Fibroblast of lung (primary cell): ENCODE measurements around the gene RAB8B. TPM values are rescaled to one million over a fixed set of nuclear protein-coding genes. Genes with fewer than 3 reads are reported as not detected.

ENCODE experiments used
- DNase-seq, 2 donors: peaks; one replicate each; pipeline versions ENCODE4 v3.0.0 to v3.0.0-alpha.2; 2010; ENCODE audit warnings: low read depth in 2 of 2
- H2AFZ ChIP-seq: 2 replicates; pipeline ENCODE4 v1.5.1; 2012; ENCODE audit warnings: low read length, control low read depth, inconsistent platforms
- H3K27ac ChIP-seq: 2 replicates; pipeline ENCODE4 v1.5.1; 2011; ENCODE audit warnings: low read length, control low read depth; ENCODE audit not compliant: insufficient read depth
- H3K27me3 ChIP-seq: 2 replicates; pipeline ENCODE4 v1.5.1; 2011; ENCODE audit warnings: mild to moderate bottlenecking, low read length; ENCODE audit not compliant: control insufficient read depth, insufficient read depth
- H3K36me3 ChIP-seq: 2 replicates; pipeline ENCODE4 v1.5.1; 2011; ENCODE audit warnings: low read length; ENCODE audit not compliant: control insufficient read depth, insufficient read depth
- H3K4me1 ChIP-seq: 2 replicates; pipeline ENCODE4 v1.5.1; 2011; ENCODE audit warnings: low read length; ENCODE audit not compliant: control insufficient read depth, insufficient read depth; ENCODE audit errors: extremely low read depth
- H3K4me2 ChIP-seq: 2 replicates; pipeline ENCODE4 v1.5.1; 2011; ENCODE audit warnings: low read length, control low read depth; ENCODE audit not compliant: insufficient read depth; ENCODE audit errors: extremely low read depth
- H3K4me3 ChIP-seq, 4 experiments: fragments of 200-600 bp in 1 of 4; sonication (generic) in 1 of 4; replicated peaks in 1 of 4; 2 replicates each; pipeline ENCODE4 v1.5.1; 2011 to 2016; ENCODE audit warnings: low read length in 4 of 4, low read depth in 3 of 4, mild to moderate bottlenecking in 3 of 4, control low read depth in 2 of 4, inconsistent platforms in 1 of 4, mixed read lengths in 1 of 4; ENCODE audit not compliant: insufficient read depth in 1 of 4; ENCODE audit errors: control extremely low read depth in 1 of 4
- H3K79me2 ChIP-seq: 2 replicates; pipeline ENCODE4 v1.5.1; 2012; ENCODE audit warnings: mild to moderate bottlenecking, low read length, inconsistent platforms; ENCODE audit not compliant: control insufficient read depth, insufficient read depth
- H3K9ac ChIP-seq: 2 replicates; pipeline ENCODE4 v1.5.1; 2011; ENCODE audit warnings: mild to moderate bottlenecking, low read length, control low read depth; ENCODE audit not compliant: insufficient read depth
- H3K9me3 ChIP-seq: 2 replicates; pipeline ENCODE4 v1.5.1; 2012; ENCODE audit warnings: low read depth, low read length; ENCODE audit not compliant: control insufficient read depth, insufficient read depth
- H4K20me1 ChIP-seq: 2 replicates; pipeline ENCODE4 v1.5.1; 2011; ENCODE audit warnings: low read length; ENCODE audit not compliant: control insufficient read depth, insufficient read depth; ENCODE audit errors: extremely low read depth
- EZH2 ChIP-seq: IDR thresholded peaks from 2 replicates; pipeline ENCODE4 v1.5.1; 2012; ENCODE audit warnings: low read length, control low read depth, mild to moderate bottlenecking; ENCODE audit errors: missing control alignments
- polyA plus RNA-seq, 2 donors: library from polyadenylated mRNA; depleted of rRNA in 1 of 2; stranded (reverse) in 1 of 2; unstranded in 1 of 2; fragments of >200 nt; gene quantifications; 2 replicates each; pipeline ENCODE4 v1.2.1, GENCODE V29; 2011 to 2012; ENCODE audit warnings: missing spikeins in 1 of 2
- total RNA-seq: library from RNA; depleted of rRNA; stranded (reverse); fragments of >200 nt; gene quantifications from 2 replicates; pipeline ENCODE4 v1.2.1, GENCODE V29; 2014
- TF ChIP-seq, protein P1 (sequence below), 2 donors: IDR thresholded peaks in 1 of 2; conservative IDR thresholded peaks in 1 of 2; 1 replicate in 1 of 2; 2 replicates in 1 of 2; pipeline ENCODE4 v1.5.1; 2011 to 2012; ENCODE audit warnings: low read length in 2 of 2, control low read depth in 1 of 2, inconsistent platforms in 1 of 2, low read depth in 1 of 2, mild to moderate bottlenecking in 1 of 2

RAB8B gene
- total and polyA plus RNA-seq, 2 donors (not counting 1 experiment from before 2014, with no cell fraction given) = 107 to 111 TPM

DNA sequence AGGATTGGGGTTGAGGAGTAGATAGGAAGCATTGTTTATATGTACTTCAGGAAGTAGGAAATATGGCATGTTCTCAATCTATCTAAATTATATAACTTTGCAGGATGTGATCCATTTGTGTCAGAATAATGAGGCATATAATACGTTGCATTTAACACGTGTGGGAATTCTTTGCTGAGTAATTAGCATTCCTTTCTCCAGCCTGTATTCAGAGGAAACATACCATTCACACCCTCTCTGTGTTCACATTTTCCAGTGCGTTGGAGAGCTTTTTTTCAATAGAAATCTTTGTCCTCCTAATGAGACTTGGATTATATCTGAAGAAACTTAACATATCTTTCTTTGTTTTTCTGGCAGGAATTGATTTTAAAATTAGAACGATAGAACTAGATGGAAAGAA, 55.0 kb downstream of the RAB8B start:
- Histone ChIP-seq H3K27ac (peak overlapping the region; percentile 4), H3K36me3 (peaks cover 4% of the 10 kb centered on the region), H3K79me2 (peaks cover 11% of the 10 kb centered on the region), H3K4me3 (no peak overlapping the region), H4K20me1 (no peaks in the 10 kb centered on the region), H3K27me3 (no peaks in the 10 kb centered on the region), H3K9ac (no peak overlapping the region), H3K9me3 (no peaks in the 10 kb centered on the region), H3K4me2 (no peak overlapping the region), H2AFZ (no peak overlapping the region), H3K4me1 (peaks cover 27% of the 10 kb centered on the region)
- peak in 1 of 2 donors; percentile 88 for DNase-seq
- TF ChIP-seq, protein P1, sequence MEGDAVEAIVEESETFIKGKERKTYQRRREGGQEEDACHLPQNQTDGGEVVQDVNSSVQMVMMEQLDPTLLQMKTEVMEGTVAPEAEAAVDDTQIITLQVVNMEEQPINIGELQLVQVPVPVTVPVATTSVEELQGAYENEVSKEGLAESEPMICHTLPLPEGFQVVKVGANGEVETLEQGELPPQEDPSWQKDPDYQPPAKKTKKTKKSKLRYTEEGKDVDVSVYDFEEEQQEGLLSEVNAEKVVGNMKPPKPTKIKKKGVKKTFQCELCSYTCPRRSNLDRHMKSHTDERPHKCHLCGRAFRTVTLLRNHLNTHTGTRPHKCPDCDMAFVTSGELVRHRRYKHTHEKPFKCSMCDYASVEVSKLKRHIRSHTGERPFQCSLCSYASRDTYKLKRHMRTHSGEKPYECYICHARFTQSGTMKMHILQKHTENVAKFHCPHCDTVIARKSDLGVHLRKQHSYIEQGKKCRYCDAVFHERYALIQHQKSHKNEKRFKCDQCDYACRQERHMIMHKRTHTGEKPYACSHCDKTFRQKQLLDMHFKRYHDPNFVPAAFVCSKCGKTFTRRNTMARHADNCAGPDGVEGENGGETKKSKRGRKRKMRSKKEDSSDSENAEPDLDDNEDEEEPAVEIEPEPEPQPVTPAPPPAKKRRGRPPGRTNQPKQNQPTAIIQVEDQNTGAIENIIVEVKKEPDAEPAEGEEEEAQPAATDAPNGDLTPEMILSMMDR (conservative IDR thresholded peaks at IDR 0.05 in 1 of 2, IDR thresholded peaks at IDR 0.05 in 1 of 2; ENCODE audit: low read depth in 1 of 2, low read length in 2 of 2) = no peak
- TF ChIP-seq EZH2 = no peak

DNA sequence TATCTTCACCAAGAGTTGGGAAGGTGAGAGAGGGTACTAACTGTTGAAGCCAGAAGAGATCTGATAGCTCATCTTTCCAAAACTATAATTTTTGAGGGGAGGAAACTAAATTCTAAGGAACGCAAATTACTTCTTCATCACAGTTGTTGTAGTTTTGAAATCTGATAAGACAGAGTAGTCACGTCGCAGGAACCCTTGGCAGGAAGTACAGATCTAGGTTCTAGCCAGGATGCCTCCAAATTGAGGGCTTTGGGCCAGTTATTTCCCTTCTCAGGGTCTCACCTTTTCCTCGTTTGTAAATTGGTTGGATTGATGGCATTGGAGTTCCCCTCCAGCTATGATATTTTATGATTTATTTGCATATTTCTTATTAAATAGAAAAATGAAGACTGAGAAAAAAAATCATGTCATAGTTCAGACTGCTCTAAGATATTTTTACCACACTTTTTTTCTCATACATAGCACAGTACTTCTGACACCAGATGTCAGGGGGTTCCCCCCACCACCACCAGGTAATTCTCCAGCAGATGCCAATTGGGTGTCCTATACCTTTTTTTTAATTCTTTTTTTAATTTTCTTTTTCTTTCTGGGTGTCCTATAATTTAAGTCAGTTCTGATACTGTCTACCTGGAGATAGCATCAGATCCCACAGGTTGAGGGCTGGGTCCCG, 55.7 kb downstream of the RAB8B start:
- H3K9me3 ChIP-seq = no peaks in the 10 kb centered on the region
- TF ChIP-seq, protein P1 (conservative IDR thresholded peaks at IDR 0.05 in 1 of 2, IDR thresholded peaks at IDR 0.05 in 1 of 2; ENCODE audit: low read depth in 1 of 2, low read length in 2 of 2) = no peak
- no peak for TF ChIP-seq EZH2
- no peaks in the 10 kb centered on the region for H4K20me1 ChIP-seq
- H3K9ac ChIP-seq = no peak overlapping the region
- peak overlapping the region; percentile 38 for H3K27ac ChIP-seq
- DNase-seq = peak in 1 of 2 donors; percentile 63
- H2AFZ ChIP-seq = no peak overlapping the region
- no peak overlapping the region for H3K4me3 ChIP-seq
- peaks cover 6% of the 10 kb centered on the region for H3K79me2 ChIP-seq
- H3K27me3 ChIP-seq = no peaks in the 10 kb centered on the region
- peaks cover 4% of the 10 kb centered on the region for H3K36me3 ChIP-seq
- no peak overlapping the region for H3K4me2 ChIP-seq
- H3K4me1 ChIP-seq = peaks cover 31% of the 10 kb centered on the region

DNA sequence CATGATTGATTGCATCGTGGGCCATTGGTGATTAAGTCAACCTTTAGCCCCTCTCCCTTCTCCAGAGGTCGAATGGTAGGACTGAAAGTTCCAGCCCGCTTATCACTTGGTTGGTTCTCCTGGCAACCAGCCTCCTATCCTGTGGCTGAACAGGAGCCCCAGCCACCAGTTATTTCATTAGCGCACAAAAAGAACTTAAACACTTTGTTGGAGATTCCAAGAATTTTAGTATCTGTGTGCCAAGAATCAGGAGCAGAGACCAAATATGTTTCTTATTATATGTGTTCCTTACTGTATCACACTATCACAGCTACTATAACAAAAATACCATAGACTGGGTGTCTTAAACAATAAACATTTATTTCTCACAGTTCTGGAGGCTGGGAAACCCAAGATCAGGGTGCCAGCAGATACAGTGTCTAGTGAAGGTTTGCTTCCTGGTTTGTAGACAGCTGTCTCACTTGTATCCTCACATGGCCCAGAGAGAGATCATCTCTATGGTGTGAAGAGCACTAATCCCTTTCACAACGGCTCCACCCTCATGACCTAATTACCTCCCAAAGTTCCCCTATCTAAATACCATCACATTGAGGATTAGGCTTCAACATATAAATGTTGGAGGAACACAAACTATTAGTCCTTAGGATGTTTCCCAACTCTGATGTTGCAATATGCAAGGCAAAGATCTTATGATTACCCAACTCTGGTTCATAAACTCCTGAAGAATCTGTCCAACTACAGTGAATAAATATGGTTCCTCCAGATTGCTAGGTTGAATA, 57.5 kb downstream of the RAB8B start:
- peak overlapping the region; percentile 13 for H3K4me2 ChIP-seq
- no peak overlapping the region for H3K4me3 ChIP-seq
- H3K4me1 ChIP-seq = peaks cover 44% of the 10 kb centered on the region

More for the DNA sequence above, 57.5 kb downstream of the RAB8B start:
- TF ChIP-seq, protein P1 (conservative IDR thresholded peaks at IDR 0.05 in 1 of 2, IDR thresholded peaks at IDR 0.05 in 1 of 2; ENCODE audit: low read depth in 1 of 2, low read length in 2 of 2) = no peak
- no peak for TF ChIP-seq EZH2
- H3K27me3 ChIP-seq = no peaks in the 10 kb centered on the region
- H4K20me1 ChIP-seq = no peaks in the 10 kb centered on the region
- DNase-seq = peak; percentile 57 to 98
- H3K79me2 ChIP-seq = peaks cover 1% of the 10 kb centered on the region
- peaks cover 6% of the 10 kb centered on the region for H3K36me3 ChIP-seq
- no peaks in the 10 kb centered on the region for H3K9me3 ChIP-seq
- no peak overlapping the region for H2AFZ ChIP-seq
- H3K9ac ChIP-seq = no peak overlapping the region
- peak overlapping the region; percentile 55 for H3K27ac ChIP-seq
